GM13976 (cell line): Measurements from ENCODE around the gene ADGB.
"Not testable (repeated sequence)": the region's sequence is repeated elsewhere in the genome, so short reads cannot be mapped to it uniquely, and the experiment has no call there.

Experiments
- DNase-seq: peaks from one replicate; pipeline ENCODE4 v3.0.0; 2012; ENCODE audit warnings: low spot score
- CTCF ChIP-seq: IDR thresholded peaks from 2 replicates; pipeline ENCODE4 v1.5.1; 2012; ENCODE audit warnings: borderline replicate concordance, mild to moderate bottlenecking; ENCODE audit not compliant: insufficient read depth; ENCODE audit errors: extremely low read depth, missing control alignments, control extremely low read depth
- in situ Hi-C: fragments of 300-500 bp; cut with MboI; formaldehyde crosslinking; loops from one replicate; pipeline ENCODE4 v1.12.0; 2022; ENCODE audit warnings: low sequenced_read_pairs, mixed read lengths, inconsistent platforms; ENCODE audit not compliant: unreplicated experiment

Gene ADGB

GRCh38 chr6:146787876-146788508, 189.2 kb downstream of the ADGB start:
- no peak for DNase-seq
- in situ Hi-C loops: no loop called here
- no peak for TF ChIP-seq CTCF

GRCh38 chr6:146790561-146791091, 191.9 kb downstream of the ADGB start:
- no peak for TF ChIP-seq CTCF
- in situ Hi-C loops: no loop called here

GRCh38 chr6:146791930-146792329, 193.2 kb downstream of the ADGB start:
- DNase-seq: no peak
- in situ Hi-C loops: no loop called here
- no peak for TF ChIP-seq CTCF

More at GRCh38 chr6:146790561-146791091, 191.9 kb downstream of the ADGB start:
- DNase-seq: no peak

GRCh38 chr6:146793218-146793617, 194.4 kb downstream of the ADGB start:
- DNase-seq, in situ Hi-C loops: not testable (repeated sequence)

- DNase-seq: no peak
- in situ Hi-C loops: no loop called here
- TF ChIP-seq CTCF: no peak
These were observed 196.8 kb downstream of the ADGB start for GRCh38 chr6:146795479-146796133.

GRCh38 chr6:146803167-146803566, 204.4 kb downstream of the ADGB start:
- DNase-seq, in situ Hi-C loops: not testable (repeated sequence)

- no peak for TF ChIP-seq CTCF
- DNase-seq: no peak
- in situ Hi-C loops: no loop called here
These were observed 204.8 kb downstream of the ADGB start for GRCh38 chr6:146803601-146804000.
